ENCODE measurements around the gene LIMK1.

- TF ChIP-seq POLR2A (IDR thresholded peaks at IDR 0.05) (no peak), POLR2AphosphoS5 (IDR thresholded peaks at IDR 0.05) (no peak), CTCF (IDR thresholded peaks at IDR 0.05) (no peak)
Observed at GRCh38 chr7:74119831-74120230, 36.2 kb downstream of the LIMK1 start.

Measured in breast epithelium (tissue), 3 donors.